HepG2 (cell line): ENCODE data around the gene DGAT2. TPM values are rescaled to one million over a fixed set of nuclear protein-coding genes. Genes with fewer than 3 reads are reported as not detected.

ENCODE experiments used
- ARHGAP35 ChIP-seq: sonication (generic); formaldehyde crosslinking; IDR thresholded peaks from 2 replicates; pipeline ENCODE4 v1.9.0; 2022; ENCODE audit warnings: mild to moderate bottlenecking, inconsistent platforms, moderate library complexity, missing genetic modification reagents, borderline replicate concordance
- BRD4 ChIP-seq: sonication (generic); formaldehyde crosslinking; IDR thresholded peaks from 2 replicates; pipeline ENCODE4 v1.4.0; 2020; ENCODE audit warnings: missing genetic modification reagents
- CBFB ChIP-seq: sonication (generic); formaldehyde crosslinking; IDR thresholded peaks from 2 replicates; pipeline ENCODE4 v1.4.0; 2020; ENCODE audit warnings: missing genetic modification reagents
- CEBPG ChIP-seq: IDR thresholded peaks from 2 replicates; pipeline ENCODE4 v1.6.1; 2016
- CHCHD3 ChIP-seq: sonication (generic); formaldehyde crosslinking; IDR thresholded peaks from 2 replicates; pipeline ENCODE4 v1.8.0; 2022; ENCODE audit warnings: mild to moderate bottlenecking, missing genetic modification reagents, moderate library complexity
- FOXK2 ChIP-seq: fragments of 450-650 bp; IDR thresholded peaks from 2 replicates; pipeline ENCODE4 v1.6.1; 2016
- GATAD2A ChIP-seq: IDR thresholded peaks from 2 replicates; pipeline ENCODE4 v1.6.1; 2016
- HNF4A ChIP-seq: sonication (generic); formaldehyde crosslinking; IDR thresholded peaks from 2 replicates; pipeline ENCODE4 v1.4.0; 2020; ENCODE audit warnings: missing genetic modification reagents
- HNRNPK ChIP-seq: fragments of 200-400 bp; formaldehyde crosslinking; IDR thresholded peaks from 2 replicates; pipeline ENCODE4 v1.6.1; 2018; ENCODE audit warnings: low read length, low read depth, moderate library complexity, mild to moderate bottlenecking; ENCODE audit not compliant: poor library complexity, severe bottlenecking
- HOXA7 ChIP-seq: sonication (generic); formaldehyde crosslinking; IDR thresholded peaks from 2 replicates; pipeline ENCODE4 v1.8.1; 2022; ENCODE audit warnings: mild to moderate bottlenecking, missing genetic modification reagents, moderate library complexity
- NCOA1 ChIP-seq: sonication (generic); formaldehyde crosslinking; IDR thresholded peaks from 2 replicates; pipeline ENCODE4 v1.9.0; 2021; ENCODE audit warnings: missing genetic modification reagents
- NONO ChIP-seq, 2 experiments: fragments of 450-650 bp in 1 of 2; sonication (generic) in 1 of 2; formaldehyde crosslinking in 1 of 2; IDR thresholded peaks in 1 of 2; conservative IDR thresholded peaks in 1 of 2; 2 replicates each; pipeline versions ENCODE4 v1.6.1 to v1.8.0; 2017 to 2022; ENCODE audit warnings: mild to moderate bottlenecking in 1 of 2, missing genetic modification reagents in 1 of 2, moderate library complexity in 1 of 2
- NR2F2 ChIP-seq: IDR thresholded peaks from 2 replicates; pipeline ENCODE4 v1.6.1; 2012; ENCODE audit warnings: low read depth, inconsistent platforms, borderline replicate concordance
- RFX5 ChIP-seq: IDR thresholded peaks from 2 replicates; pipeline ENCODE4 v1.6.1; 2011; ENCODE audit warnings: low read depth, low read length, improper control_type of control experiment
- SPEN ChIP-seq: sonication (generic); formaldehyde crosslinking; IDR thresholded peaks from 2 replicates; pipeline ENCODE4 v1.5.1; 2020; ENCODE audit warnings: low read depth, mild to moderate bottlenecking, missing genetic modification reagents
- SRY ChIP-seq: sonication (generic); formaldehyde crosslinking; IDR thresholded peaks from 2 replicates; pipeline ENCODE4 v1.8.0; 2022; ENCODE audit warnings: mild to moderate bottlenecking, missing genetic modification reagents
- ZNF569 ChIP-seq: sonication (generic); formaldehyde crosslinking; IDR thresholded peaks from 2 replicates; pipeline ENCODE4 v1.5.0; 2020; ENCODE audit warnings: mild to moderate bottlenecking, missing genetic modification reagents, moderate library complexity, borderline replicate concordance
- ZNF574 ChIP-seq: sonication (generic); formaldehyde crosslinking; IDR thresholded peaks from 2 replicates; pipeline ENCODE4 v1.4.0; 2020; ENCODE audit warnings: missing genetic modification reagents
- ZNF768 ChIP-seq: sonication (generic); formaldehyde crosslinking; IDR thresholded peaks from 2 replicates; pipeline ENCODE4 v1.4.0; 2020; ENCODE audit warnings: missing genetic modification reagents
- ZSCAN20 ChIP-seq: sonication (generic); formaldehyde crosslinking; IDR thresholded peaks from 2 replicates; pipeline ENCODE4 v1.4.0; 2020; ENCODE audit warnings: missing genetic modification reagents, mild to moderate bottlenecking, borderline replicate concordance
- ZXDC ChIP-seq: sonication (generic); formaldehyde crosslinking; IDR thresholded peaks from 2 replicates; pipeline ENCODE4 v1.5.0; 2020; ENCODE audit warnings: mild to moderate bottlenecking, missing genetic modification reagents
- polyA plus RNA-seq, 8 experiments: library from polyadenylated mRNA; depleted of rRNA in 3 of 8; stranded (reverse) in 7 of 8; unstranded in 1 of 8; fragments of >200 nt; fragmentation: Illumina TruSeq in 4 of 8; extraction: Trizol in 4 of 8; gene quantifications; 2 replicates each; pipeline versions ENCODE4 v1.2.1 to v1.2.3, GENCODE V29; 2011 to 2016; ENCODE audit warnings: low read depth in 4 of 8, missing spikeins in 1 of 8, mixed read lengths in 1 of 8; ENCODE audit not compliant: insufficient read depth in 1 of 8
- total RNA-seq, 5 experiments: library from RNA; depleted of rRNA; stranded (reverse); fragments of >200 nt; fragmentation: Illumina TruSeq; extraction: Trizol; gene quantifications; 2 replicates each; pipeline ENCODE4 v1.2.3, GENCODE V29; 2016; ENCODE audit warnings: low read depth in 1 of 5
- TF ChIP-seq, protein P1 (sequence below): sonication (generic); formaldehyde crosslinking; conservative IDR thresholded peaks from 2 replicates; pipeline ENCODE4 v1.8.0; 2022; ENCODE audit warnings: low read depth, missing genetic modification reagents

The DGAT2 gene
- total and polyA plus RNA-seq, 2 of the 13 experiments (the other 11 are each of a cell fraction or from before 2014, with no cell fraction given): 39.0 to 65.6 TPM

GRCh38 chr11:75734491-75735180, 33.9 kb upstream of the DGAT2 start (continued):
- TF ChIP-seq NCOA1 (no peak), RFX5 (no peak), ZSCAN20 (CRISPR knock-in tag) (no peak), ZNF574 (CRISPR knock-in tag) (peak; percentile 39; the same call in 1 of the 2 replicates), ZNF569 (CRISPR knock-in tag) (no peak), NR2F2 (no peak), CHCHD3 (CRISPR knock-in tag) (no peak), CBFB (CRISPR knock-in tag) (no peak), HNF4A (peak; percentile 33), HNRNPK (no peak), ARHGAP35 (CRISPR knock-in tag) (no peak), ZNF768 (CRISPR knock-in tag) (no peak), NONO (IDR thresholded peaks at IDR 0.05) (no peak), NONO (CRISPR knock-in tag; conservative IDR thresholded peaks at IDR 0.05) (peak; percentile 56; the same call in 1 of the 2 replicates), ZXDC (CRISPR knock-in tag) (no peak), CEBPG (CRISPR knock-in tag) (no peak), GATAD2A (CRISPR knock-in tag) (peak; percentile 77), BRD4 (CRISPR knock-in tag) (no peak), SPEN (CRISPR knock-in tag) (0 out of 2 replicates have a peak, but pooled peaks have one; percentile 58), SRY (no peak), FOXK2 (no peak), HOXA7 (CRISPR knock-in tag) (no peak)
- TF ChIP-seq, protein P1, sequence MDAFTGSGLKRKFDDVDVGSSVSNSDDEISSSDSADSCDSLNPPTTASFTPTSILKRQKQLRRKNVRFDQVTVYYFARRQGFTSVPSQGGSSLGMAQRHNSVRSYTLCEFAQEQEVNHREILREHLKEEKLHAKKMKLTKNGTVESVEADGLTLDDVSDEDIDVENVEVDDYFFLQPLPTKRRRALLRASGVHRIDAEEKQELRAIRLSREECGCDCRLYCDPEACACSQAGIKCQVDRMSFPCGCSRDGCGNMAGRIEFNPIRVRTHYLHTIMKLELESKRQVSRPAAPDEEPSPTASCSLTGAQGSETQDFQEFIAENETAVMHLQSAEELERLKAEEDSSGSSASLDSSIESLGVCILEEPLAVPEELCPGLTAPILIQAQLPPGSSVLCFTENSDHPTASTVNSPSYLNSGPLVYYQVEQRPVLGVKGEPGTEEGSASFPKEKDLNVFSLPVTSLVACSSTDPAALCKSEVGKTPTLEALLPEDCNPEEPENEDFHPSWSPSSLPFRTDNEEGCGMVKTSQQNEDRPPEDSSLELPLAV (CRISPR knock-in tag): no peak
